GM23248 (cell line): ENCODE results near the gene PASD1. TPM values are rescaled to one million over a fixed set of nuclear protein-coding genes. Genes with fewer than 3 reads are reported as not detected.

Experiments used
- DNase-seq: peaks from one replicate; pipeline ENCODE4 v3.0.0-alpha.2; 2015
- H2AFZ ChIP-seq: fragments of 200-600 bp; sonication (generic); 2 replicates; pipeline ENCODE4 v1.6.1; 2016; ENCODE audit warnings: antibody characterized with exemption
- H3F3A ChIP-seq: fragments of 200-600 bp; sonication (generic); 2 replicates; pipeline ENCODE4 v1.6.1; 2016; ENCODE audit warnings: mild to moderate bottlenecking, antibody characterized with exemption, mixed run types; ENCODE audit not compliant: insufficient read depth
- H3K27ac ChIP-seq: fragments of 200-600 bp; sonication (generic); 2 replicates; pipeline ENCODE4 v1.5.1; 2016; ENCODE audit warnings: mild to moderate bottlenecking
- H3K27me3 ChIP-seq: fragments of 200-600 bp; sonication (generic); replicated peaks from 2 replicates; pipeline ENCODE4 v1.6.1; 2016; ENCODE audit warnings: mild to moderate bottlenecking; ENCODE audit not compliant: insufficient read depth
- H3K36me3 ChIP-seq: fragments of 200-600 bp; sonication (generic); 2 replicates; pipeline ENCODE4 v1.6.1; 2016; ENCODE audit warnings: low read depth, mild to moderate bottlenecking
- H3K4me1 ChIP-seq: fragments of 200-600 bp; sonication (generic); 2 replicates; pipeline ENCODE4 v1.6.1; 2016; ENCODE audit warnings: mild to moderate bottlenecking; ENCODE audit not compliant: insufficient read depth
- H3K4me2 ChIP-seq: fragments of 200-600 bp; sonication (generic); one replicate; pipeline ENCODE4 v1.6.1; 2016; ENCODE audit warnings: mild to moderate bottlenecking; ENCODE audit not compliant: unreplicated experiment
- H3K4me3 ChIP-seq: fragments of 200-600 bp; sonication (generic); 2 replicates; pipeline ENCODE4 v1.5.1; 2016; ENCODE audit warnings: mild to moderate bottlenecking
- H3K79me2 ChIP-seq: fragments of 200-600 bp; sonication (generic); 2 replicates; pipeline ENCODE4 v1.6.1; 2016; ENCODE audit warnings: mild to moderate bottlenecking; ENCODE audit not compliant: insufficient read depth
- H3K9ac ChIP-seq: fragments of 200-600 bp; sonication (generic); 2 replicates; pipeline ENCODE4 v1.6.1; 2016; ENCODE audit warnings: mild to moderate bottlenecking
- H3K9me2 ChIP-seq: fragments of 200-600 bp; sonication (generic); 2 replicates; pipeline ENCODE4 v1.6.1; 2016; ENCODE audit warnings: mixed run types, mild to moderate bottlenecking, moderate library complexity; ENCODE audit not compliant: insufficient read depth
- H3K9me3 ChIP-seq: fragments of 200-600 bp; sonication (generic); one replicate; pipeline ENCODE4 v1.6.1; 2017; ENCODE audit warnings: low read depth
- H4K20me1 ChIP-seq: fragments of 200-600 bp; sonication (generic); 2 replicates; pipeline ENCODE4 v1.6.0; 2016; ENCODE audit not compliant: insufficient read depth
- EZH2 ChIP-seq: fragments of 200-600 bp; sonication (generic); IDR thresholded peaks from 2 replicates; pipeline ENCODE4 v1.6.1; 2018; ENCODE audit warnings: antibody characterized with exemption, mild to moderate bottlenecking; ENCODE audit not compliant: insufficient read depth, poor library complexity, severe bottlenecking
- EZH2phosphoT487 ChIP-seq: fragments of 200-600 bp; sonication (generic); IDR thresholded peaks from 2 replicates; pipeline ENCODE4 v1.6.1; 2018; ENCODE audit warnings: antibody characterized with exemption, moderate library complexity, mild to moderate bottlenecking, low read depth; ENCODE audit not compliant: insufficient read depth
- WGBS, 2 experiments: methylation state at CpG; one replicate each; pipeline ENCODE4 v1.1.6; 2015 to 2017; ENCODE audit warnings: low lambda C conversion rate in 2 of 2, low coverage in 1 of 2; ENCODE audit errors: missing lambda C conversion rate in 2 of 2; 5-methylcytosine and 5-hydroxymethylcytosine counted together
- in situ Hi-C: fragments of 300-500 bp; cut with MboI; formaldehyde crosslinking; loops from 2 replicates; pipeline ENCODE4 v1.15.0; 2020
- polyA plus RNA-seq: library from polyadenylated mRNA; unstranded; fragments of >200 nt; fragmentation: Nextera tagmentation; extraction: Ambion mirVana; gene quantifications from 2 replicates; pipeline ENCODE4 v1.2.1, GENCODE V29; 2016
- total RNA-seq: library from RNA; depleted of rRNA; stranded (reverse); fragments of >200 nt; shearing (Covaris generic); gene quantifications from 2 replicates; pipeline ENCODE4 v1.2.3, GENCODE V29; 2014

Gene PASD1
- total and polyA plus RNA-seq, 2 experiments from 2014 or later = not detected

DNA sequence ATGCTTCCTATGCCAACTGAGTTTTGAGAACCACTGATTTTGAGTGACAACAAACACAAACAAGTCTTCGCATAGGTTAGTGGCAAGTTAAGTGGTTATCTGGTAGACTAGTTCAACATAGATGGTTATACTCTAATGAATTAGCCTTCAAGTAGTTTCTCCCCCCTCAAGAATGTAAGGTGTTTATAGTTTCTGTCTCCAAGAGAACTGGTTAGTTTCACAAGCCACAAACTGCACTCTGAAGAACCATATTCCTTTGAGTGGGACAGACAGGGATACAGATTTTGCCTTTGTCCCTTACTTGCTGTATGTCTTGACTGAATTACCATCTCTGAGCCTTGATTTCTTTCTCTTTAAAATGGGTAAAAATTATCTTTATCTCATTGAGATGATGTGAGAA is 41.5 kb downstream of the PASD1 start:
- no peak for DNase-seq
- 42 to 75% methylated on average over 1 of the region's 1 CpG for WGBS, 2 experiments
- in situ Hi-C loops = no loop called here
- Histone ChIP-seq H3F3A (no peaks in the 10 kb centered on the region), H3K4me2 (no peak overlapping the region), H3K27ac (no peak overlapping the region), H3K27me3 (no peaks in the 10 kb centered on the region), H3K36me3 (no peaks in the 10 kb centered on the region), H3K9me2 (no peaks in the 10 kb centered on the region), H3K79me2 (no peaks in the 10 kb centered on the region), H2AFZ (no peak overlapping the region), H4K20me1 (no peaks in the 10 kb centered on the region), H3K9ac (no peak overlapping the region), H3K4me1 (no peaks in the 10 kb centered on the region), H3K4me3 (no peak overlapping the region), H3K9me3 (no peaks in the 10 kb centered on the region)
- no peak for TF ChIP-seq EZH2
- TF ChIP-seq EZH2phosphoT487 = no peak

DNA sequence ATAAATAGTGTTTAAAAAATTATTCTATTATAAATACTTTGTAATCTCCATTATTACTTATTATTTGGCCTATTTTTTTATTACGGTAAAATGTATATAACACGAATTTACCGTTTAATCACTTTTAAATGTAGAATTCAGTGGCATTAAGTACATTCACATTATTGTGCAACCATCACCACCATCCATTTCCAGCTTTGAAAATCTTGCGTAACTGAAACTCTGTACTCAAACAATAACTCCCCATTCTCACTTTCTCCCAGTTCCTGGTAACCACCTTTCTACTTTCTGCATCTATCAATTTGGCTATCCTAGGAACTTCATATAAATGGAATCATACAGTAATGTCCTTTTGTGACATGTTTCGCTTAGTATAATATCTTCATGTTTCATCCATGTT is 45.7 kb downstream of the PASD1 start:
- no peaks in the 10 kb centered on the region for H3K4me1 ChIP-seq
- no peaks in the 10 kb centered on the region for H3K9me3 ChIP-seq
- no peaks in the 10 kb centered on the region for H3F3A ChIP-seq
- no peak overlapping the region for H3K4me2 ChIP-seq
- H3K27ac ChIP-seq = no peak overlapping the region
- WGBS, 2 experiments = 69% methylated on average over 5 of the region's 5 CpGs
- in situ Hi-C loops = no loop called here
- H3K9me2 ChIP-seq = no peaks in the 10 kb centered on the region
- H4K20me1 ChIP-seq = no peaks in the 10 kb centered on the region
- DNase-seq = no peak
- TF ChIP-seq EZH2 = no peak
- TF ChIP-seq EZH2phosphoT487 = no peak
- H3K79me2 ChIP-seq = no peaks in the 10 kb centered on the region
- no peak overlapping the region for H3K4me3 ChIP-seq
- H3K36me3 ChIP-seq = no peaks in the 10 kb centered on the region
- no peak overlapping the region for H3K9ac ChIP-seq
- no peak overlapping the region for H2AFZ ChIP-seq
- no peaks in the 10 kb centered on the region for H3K27me3 ChIP-seq

DNA sequence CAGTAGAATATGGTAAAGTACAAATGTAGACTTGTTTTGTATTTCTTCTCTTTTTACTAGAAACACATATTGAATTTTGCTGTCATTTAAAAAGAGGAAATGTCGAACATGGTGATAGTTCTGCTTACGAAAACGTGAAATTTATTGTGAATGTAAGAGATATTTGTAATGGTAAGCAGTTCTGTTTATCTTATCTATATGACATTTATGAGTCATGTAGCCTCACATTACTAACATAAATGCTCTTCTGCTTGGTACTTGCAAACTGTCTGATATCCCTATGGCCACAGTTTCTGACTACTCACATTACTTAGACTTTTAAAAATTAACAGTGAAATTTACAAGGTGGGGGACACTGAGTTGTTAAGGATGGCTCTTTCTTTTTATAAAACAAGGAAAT is 57.9 kb downstream of the PASD1 start:
- DNase-seq = no peak
- no peaks in the 10 kb centered on the region for H4K20me1 ChIP-seq
- H3K27me3 ChIP-seq = no peaks in the 10 kb centered on the region
- H3K4me1 ChIP-seq = no peaks in the 10 kb centered on the region
- no peaks in the 10 kb centered on the region for H3K9me2 ChIP-seq
- H3K27ac ChIP-seq = no peak overlapping the region
- H3K4me2 ChIP-seq = no peak overlapping the region
- no peak overlapping the region for H3K9ac ChIP-seq
- H3F3A ChIP-seq = no peaks in the 10 kb centered on the region
- no peaks in the 10 kb centered on the region for H3K9me3 ChIP-seq
- H3K4me3 ChIP-seq = no peak overlapping the region
- in situ Hi-C loops = no loop called here
- TF ChIP-seq EZH2 (no peak), EZH2phosphoT487 (no peak)
- whole genome bisulfite sequencing, 2 experiments = 44 to 55% methylated on average over 3 of the region's 3 CpGs
- H3K36me3 ChIP-seq = no peaks in the 10 kb centered on the region
- H2AFZ ChIP-seq = no peak overlapping the region
- no peaks in the 10 kb centered on the region for H3K79me2 ChIP-seq

DNA sequence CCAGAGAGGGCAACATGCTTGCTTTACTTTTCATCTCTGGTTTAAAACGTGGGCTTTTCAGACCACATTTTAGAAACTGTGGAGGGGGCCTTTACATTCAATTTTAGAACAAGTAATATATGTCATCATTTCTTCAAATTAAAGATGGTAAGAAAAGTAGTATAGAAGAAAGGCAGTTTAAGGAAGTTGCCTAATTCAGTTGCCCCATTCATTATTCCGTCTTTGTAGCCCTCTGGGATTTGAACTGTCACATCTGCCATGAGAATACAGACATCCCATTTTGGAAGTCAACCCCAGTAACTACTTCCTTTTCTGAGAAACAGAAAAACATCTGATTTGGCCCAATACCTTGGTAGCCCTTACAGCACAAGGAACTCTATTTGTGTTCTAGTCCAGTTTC is 61.2 kb downstream of the PASD1 start:
- no peak overlapping the region for H3K4me2 ChIP-seq
- no peak for TF ChIP-seq EZH2
- TF ChIP-seq EZH2phosphoT487 = no peak
- no peak overlapping the region for H2AFZ ChIP-seq
- 10 to 29% methylated on average over 2 of the region's 2 CpGs for WGBS, 2 experiments
- no peaks in the 10 kb centered on the region for H3K79me2 ChIP-seq
- H3K27me3 ChIP-seq = no peaks in the 10 kb centered on the region
- no peaks in the 10 kb centered on the region for H4K20me1 ChIP-seq
- no peaks in the 10 kb centered on the region for H3K9me2 ChIP-seq
- H3F3A ChIP-seq = no peaks in the 10 kb centered on the region
- DNase-seq = no peak
- H3K9ac ChIP-seq = no peak overlapping the region
- no peaks in the 10 kb centered on the region for H3K4me1 ChIP-seq
- H3K27ac ChIP-seq = no peak overlapping the region
- no peaks in the 10 kb centered on the region for H3K9me3 ChIP-seq
- no peak overlapping the region for H3K4me3 ChIP-seq
- no peaks in the 10 kb centered on the region for H3K36me3 ChIP-seq
- in situ Hi-C loops = no loop called here

DNA sequence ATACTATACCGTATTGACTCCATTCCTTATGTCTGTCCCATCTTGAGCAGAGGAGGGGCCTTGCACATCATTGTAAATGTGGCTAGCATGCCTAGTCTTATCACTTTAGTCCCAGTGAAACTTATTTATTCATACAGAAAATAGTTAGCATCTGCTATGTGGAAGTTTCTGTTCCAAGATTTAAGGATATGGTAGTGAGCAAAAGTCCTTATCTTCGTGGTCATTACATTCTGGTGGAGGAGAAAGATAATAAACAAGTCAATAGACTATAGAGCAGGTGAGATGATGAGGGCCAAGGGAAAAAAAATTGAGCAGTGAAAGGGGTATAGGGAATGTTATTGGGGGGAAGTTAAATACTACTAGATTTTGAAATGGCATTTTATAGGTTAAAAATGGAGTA is 68.3 kb downstream of the PASD1 start:
- Histone ChIP-seq H3K36me3 (no peaks in the 10 kb centered on the region), H3F3A (no peaks in the 10 kb centered on the region), H3K9me3 (no peaks in the 10 kb centered on the region), H3K9me2 (no peaks in the 10 kb centered on the region), H2AFZ (no peak overlapping the region), H3K27ac (no peak overlapping the region), H4K20me1 (no peaks in the 10 kb centered on the region), H3K4me3 (no peak overlapping the region), H3K9ac (no peak overlapping the region), H3K79me2 (no peaks in the 10 kb centered on the region), H3K4me2 (no peak overlapping the region), H3K4me1 (no peaks in the 10 kb centered on the region), H3K27me3 (no peaks in the 10 kb centered on the region)
- in situ Hi-C loops = no loop called here
- DNase-seq = no peak
- no peak for TF ChIP-seq EZH2phosphoT487
- TF ChIP-seq EZH2 = no peak
- WGBS, 2 experiments = 32 to 44% methylated on average over 2 of the region's 2 CpGs
